ENCODE data around the gene DTX1.

DNA sequence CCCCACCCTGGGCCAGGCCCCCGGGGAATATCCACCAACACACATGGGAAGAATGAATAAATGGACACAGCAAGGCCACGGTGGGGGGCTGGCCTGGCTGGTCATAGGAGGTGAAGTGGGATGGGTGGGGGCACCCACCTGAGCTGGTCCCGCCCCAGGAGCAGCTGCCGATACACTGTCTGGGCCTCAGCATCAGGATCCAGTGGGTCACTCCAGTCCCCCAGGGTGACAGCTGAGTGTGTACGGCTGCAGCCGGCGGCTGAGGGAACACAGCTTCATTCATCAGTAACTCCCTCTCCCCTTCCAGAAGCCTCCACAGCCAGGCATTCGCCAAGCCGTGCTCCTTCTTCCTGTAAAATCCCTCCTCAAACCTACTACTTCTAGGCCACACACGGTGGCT, 45.2 kb downstream of the DTX1 start:
- TF ChIP-seq RFX3 (CRISPR knock-in tag; IDR thresholded peaks at IDR 0.05) = no peak
- TF ChIP-seq, protein P1, sequence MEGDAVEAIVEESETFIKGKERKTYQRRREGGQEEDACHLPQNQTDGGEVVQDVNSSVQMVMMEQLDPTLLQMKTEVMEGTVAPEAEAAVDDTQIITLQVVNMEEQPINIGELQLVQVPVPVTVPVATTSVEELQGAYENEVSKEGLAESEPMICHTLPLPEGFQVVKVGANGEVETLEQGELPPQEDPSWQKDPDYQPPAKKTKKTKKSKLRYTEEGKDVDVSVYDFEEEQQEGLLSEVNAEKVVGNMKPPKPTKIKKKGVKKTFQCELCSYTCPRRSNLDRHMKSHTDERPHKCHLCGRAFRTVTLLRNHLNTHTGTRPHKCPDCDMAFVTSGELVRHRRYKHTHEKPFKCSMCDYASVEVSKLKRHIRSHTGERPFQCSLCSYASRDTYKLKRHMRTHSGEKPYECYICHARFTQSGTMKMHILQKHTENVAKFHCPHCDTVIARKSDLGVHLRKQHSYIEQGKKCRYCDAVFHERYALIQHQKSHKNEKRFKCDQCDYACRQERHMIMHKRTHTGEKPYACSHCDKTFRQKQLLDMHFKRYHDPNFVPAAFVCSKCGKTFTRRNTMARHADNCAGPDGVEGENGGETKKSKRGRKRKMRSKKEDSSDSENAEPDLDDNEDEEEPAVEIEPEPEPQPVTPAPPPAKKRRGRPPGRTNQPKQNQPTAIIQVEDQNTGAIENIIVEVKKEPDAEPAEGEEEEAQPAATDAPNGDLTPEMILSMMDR (CRISPR knock-in tag; IDR thresholded peaks at IDR 0.05) = no peak
- TF ChIP-seq, protein P2, sequence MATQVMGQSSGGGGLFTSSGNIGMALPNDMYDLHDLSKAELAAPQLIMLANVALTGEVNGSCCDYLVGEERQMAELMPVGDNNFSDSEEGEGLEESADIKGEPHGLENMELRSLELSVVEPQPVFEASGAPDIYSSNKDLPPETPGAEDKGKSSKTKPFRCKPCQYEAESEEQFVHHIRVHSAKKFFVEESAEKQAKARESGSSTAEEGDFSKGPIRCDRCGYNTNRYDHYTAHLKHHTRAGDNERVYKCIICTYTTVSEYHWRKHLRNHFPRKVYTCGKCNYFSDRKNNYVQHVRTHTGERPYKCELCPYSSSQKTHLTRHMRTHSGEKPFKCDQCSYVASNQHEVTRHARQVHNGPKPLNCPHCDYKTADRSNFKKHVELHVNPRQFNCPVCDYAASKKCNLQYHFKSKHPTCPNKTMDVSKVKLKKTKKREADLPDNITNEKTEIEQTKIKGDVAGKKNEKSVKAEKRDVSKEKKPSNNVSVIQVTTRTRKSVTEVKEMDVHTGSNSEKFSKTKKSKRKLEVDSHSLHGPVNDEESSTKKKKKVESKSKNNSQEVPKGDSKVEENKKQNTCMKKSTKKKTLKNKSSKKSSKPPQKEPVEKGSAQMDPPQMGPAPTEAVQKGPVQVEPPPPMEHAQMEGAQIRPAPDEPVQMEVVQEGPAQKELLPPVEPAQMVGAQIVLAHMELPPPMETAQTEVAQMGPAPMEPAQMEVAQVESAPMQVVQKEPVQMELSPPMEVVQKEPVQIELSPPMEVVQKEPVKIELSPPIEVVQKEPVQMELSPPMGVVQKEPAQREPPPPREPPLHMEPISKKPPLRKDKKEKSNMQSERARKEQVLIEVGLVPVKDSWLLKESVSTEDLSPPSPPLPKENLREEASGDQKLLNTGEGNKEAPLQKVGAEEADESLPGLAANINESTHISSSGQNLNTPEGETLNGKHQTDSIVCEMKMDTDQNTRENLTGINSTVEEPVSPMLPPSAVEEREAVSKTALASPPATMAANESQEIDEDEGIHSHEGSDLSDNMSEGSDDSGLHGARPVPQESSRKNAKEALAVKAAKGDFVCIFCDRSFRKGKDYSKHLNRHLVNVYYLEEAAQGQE (IDR thresholded peaks at IDR 0.05; ENCODE audit: borderline replicate concordance in 1 of 2, low read depth in 1 of 2, low read length in 2 of 2) = no peak
- TF ChIP-seq, protein P3, sequence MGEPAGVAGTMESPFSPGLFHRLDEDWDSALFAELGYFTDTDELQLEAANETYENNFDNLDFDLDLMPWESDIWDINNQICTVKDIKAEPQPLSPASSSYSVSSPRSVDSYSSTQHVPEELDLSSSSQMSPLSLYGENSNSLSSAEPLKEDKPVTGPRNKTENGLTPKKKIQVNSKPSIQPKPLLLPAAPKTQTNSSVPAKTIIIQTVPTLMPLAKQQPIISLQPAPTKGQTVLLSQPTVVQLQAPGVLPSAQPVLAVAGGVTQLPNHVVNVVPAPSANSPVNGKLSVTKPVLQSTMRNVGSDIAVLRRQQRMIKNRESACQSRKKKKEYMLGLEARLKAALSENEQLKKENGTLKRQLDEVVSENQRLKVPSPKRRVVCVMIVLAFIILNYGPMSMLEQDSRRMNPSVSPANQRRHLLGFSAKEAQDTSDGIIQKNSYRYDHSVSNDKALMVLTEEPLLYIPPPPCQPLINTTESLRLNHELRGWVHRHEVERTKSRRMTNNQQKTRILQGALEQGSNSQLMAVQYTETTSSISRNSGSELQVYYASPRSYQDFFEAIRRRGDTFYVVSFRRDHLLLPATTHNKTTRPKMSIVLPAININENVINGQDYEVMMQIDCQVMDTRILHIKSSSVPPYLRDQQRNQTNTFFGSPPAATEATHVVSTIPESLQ (CRISPR knock-in tag; conservative IDR thresholded peaks at IDR 0.05) = no peak
- TF ChIP-seq MBD4 (IDR thresholded peaks at IDR 0.05; ENCODE audit: borderline replicate concordance, low read length) = no peak
- no peak for TF ChIP-seq SMAD1 (CRISPR knock-in tag; IDR thresholded peaks at IDR 0.05; ENCODE audit: borderline replicate concordance, low read depth)
- TF ChIP-seq SUZ12 (IDR thresholded peaks at IDR 0.05; ENCODE audit: low read depth, low read length) = no peak
- no peak for TF ChIP-seq ELF1 (CRISPR knock-in tag; IDR thresholded peaks at IDR 0.05)
- TF ChIP-seq, protein P4, sequence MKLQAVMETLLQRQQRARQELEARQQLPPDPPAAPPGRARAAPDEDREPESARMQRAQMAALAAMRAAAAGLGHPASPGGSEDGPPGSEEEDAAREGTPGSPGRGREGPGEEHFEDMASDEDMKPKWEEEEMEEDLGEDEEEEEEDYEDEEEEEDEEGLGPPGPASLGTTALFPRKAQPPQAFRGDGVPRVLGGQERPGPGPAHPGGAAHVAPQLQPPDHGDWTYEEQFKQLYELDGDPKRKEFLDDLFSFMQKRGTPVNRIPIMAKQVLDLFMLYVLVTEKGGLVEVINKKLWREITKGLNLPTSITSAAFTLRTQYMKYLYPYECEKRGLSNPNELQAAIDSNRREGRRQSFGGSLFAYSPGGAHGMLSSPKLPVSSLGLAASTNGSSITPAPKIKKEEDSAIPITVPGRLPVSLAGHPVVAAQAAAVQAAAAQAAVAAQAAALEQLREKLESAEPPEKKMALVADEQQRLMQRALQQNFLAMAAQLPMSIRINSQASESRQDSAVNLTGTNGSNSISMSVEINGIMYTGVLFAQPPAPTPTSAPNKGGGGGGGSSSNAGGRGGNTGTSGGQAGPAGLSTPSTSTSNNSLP (IDR thresholded peaks at IDR 0.05; ENCODE audit: low read depth, low read length) = no peak
- no peak for TF ChIP-seq ZNF10 (CRISPR knock-in tag; IDR thresholded peaks at IDR 0.05; ENCODE audit: borderline replicate concordance, low read depth)
- no peak for TF ChIP-seq MYC (CRISPR knock-in tag; IDR thresholded peaks at IDR 0.05; ENCODE audit: borderline replicate concordance)
- no peak for TF ChIP-seq HMG20A (CRISPR knock-in tag; IDR thresholded peaks at IDR 0.05; ENCODE audit: borderline replicate concordance)
- TF ChIP-seq SNRNP70 (IDR thresholded peaks at IDR 0.05; ENCODE audit: low read depth, low read length) = no peak

Data from HepG2 (cell line).